HUES48 (cell line): Measurements from ENCODE around the gene PMPCA.

ENCODE experiments used
- H3K27ac ChIP-seq: one replicate; pipeline ENCODE4 v1.7.0; 2013; ENCODE audit warnings: low read depth, low read length, inconsistent platforms
- H3K27me3 ChIP-seq: 2 replicates; pipeline ENCODE4 v1.6.1; 2013; ENCODE audit warnings: mild to moderate bottlenecking, low read length; ENCODE audit not compliant: control insufficient read depth, insufficient read depth
- H3K36me3 ChIP-seq: 2 replicates; pipeline ENCODE4 v1.6.1; 2013; ENCODE audit warnings: low read length; ENCODE audit not compliant: control insufficient read depth, insufficient read depth
- H3K4me1 ChIP-seq: 2 replicates; pipeline ENCODE4 v1.6.1; 2013; ENCODE audit warnings: mild to moderate bottlenecking, low read length; ENCODE audit not compliant: control insufficient read depth, insufficient read depth
- H3K4me3 ChIP-seq: 2 replicates; pipeline ENCODE4 v1.5.1; 2013; ENCODE audit warnings: mild to moderate bottlenecking, low read depth, low read length
- H3K9ac ChIP-seq: 2 replicates; pipeline ENCODE4 v1.6.1; 2013; ENCODE audit warnings: mild to moderate bottlenecking, low read depth, low read length, moderate library complexity
- H3K9me3 ChIP-seq: 2 replicates; pipeline ENCODE4 v1.6.1; 2013; ENCODE audit warnings: low read length; ENCODE audit not compliant: control insufficient read depth, insufficient read depth

The PMPCA gene

GRCh38 chr9:136441681-136442245 lies 31.3 kb downstream of the PMPCA start:
- no peaks in the 10 kb centered on the region for H3K9me3 ChIP-seq
- no peaks in the 10 kb centered on the region for H3K27me3 ChIP-seq
- H3K36me3 ChIP-seq: peaks cover 62% of the 10 kb centered on the region
- H3K4me3 ChIP-seq: no peak overlapping the region
- no peak overlapping the region for H3K27ac ChIP-seq
- no peak overlapping the region for H3K9ac ChIP-seq
- H3K4me1 ChIP-seq: no peaks in the 10 kb centered on the region

GRCh38 chr9:136442265-136442664 lies 31.8 kb downstream of the PMPCA start:
- no peaks in the 10 kb centered on the region for H3K27me3 ChIP-seq
- no peaks in the 10 kb centered on the region for H3K9me3 ChIP-seq
- peaks cover 67% of the 10 kb centered on the region for H3K36me3 ChIP-seq
- H3K4me1 ChIP-seq: no peaks in the 10 kb centered on the region
- H3K27ac ChIP-seq: no peak overlapping the region
- H3K9ac ChIP-seq: no peak overlapping the region
- H3K4me3 ChIP-seq: no peak overlapping the region

GRCh38 chr9:136443087-136443486 lies 32.6 kb downstream of the PMPCA start:
- Histone ChIP-seq H3K36me3 (peaks cover 75% of the 10 kb centered on the region), H3K9ac (no peak overlapping the region), H3K27me3 (no peaks in the 10 kb centered on the region), H3K4me3 (no peak overlapping the region), H3K4me1 (no peaks in the 10 kb centered on the region), H3K9me3 (no peaks in the 10 kb centered on the region), H3K27ac (no peak overlapping the region)

GRCh38 chr9:136443687-136444086 lies 33.2 kb downstream of the PMPCA start:
- Histone ChIP-seq H3K36me3 (peaks cover 81% of the 10 kb centered on the region), H3K9me3 (no peaks in the 10 kb centered on the region), H3K27ac (no peak overlapping the region), H3K27me3 (no peaks in the 10 kb centered on the region), H3K4me3 (no peak overlapping the region), H3K9ac (no peak overlapping the region), H3K4me1 (no peaks in the 10 kb centered on the region)

GRCh38 chr9:136444102-136444501 lies 33.6 kb downstream of the PMPCA start:
- Histone ChIP-seq H3K9ac (no peak overlapping the region), H3K36me3 (peaks cover 85% of the 10 kb centered on the region), H3K4me1 (no peaks in the 10 kb centered on the region), H3K4me3 (no peak overlapping the region), H3K27ac (no peak overlapping the region), H3K27me3 (no peaks in the 10 kb centered on the region), H3K9me3 (no peaks in the 10 kb centered on the region)

GRCh38 chr9:136445799-136446198 lies 35.3 kb downstream of the PMPCA start:
- Histone ChIP-seq H3K9ac (no peak overlapping the region), H3K27ac (no peak overlapping the region), H3K4me3 (no peak overlapping the region), H3K36me3 (peaks cover 99% of the 10 kb centered on the region), H3K27me3 (no peaks in the 10 kb centered on the region), H3K4me1 (no peaks in the 10 kb centered on the region), H3K9me3 (no peaks in the 10 kb centered on the region)

GRCh38 chr9:136447173-136447778 lies 36.8 kb downstream of the PMPCA start:
- Histone ChIP-seq H3K27me3 (no peaks in the 10 kb centered on the region), H3K27ac (no peak overlapping the region), H3K36me3 (peaks cover 96% of the 10 kb centered on the region), H3K9me3 (no peaks in the 10 kb centered on the region), H3K4me1 (no peaks in the 10 kb centered on the region), H3K9ac (no peak overlapping the region), H3K4me3 (no peak overlapping the region)

GRCh38 chr9:136448655-136449054 lies 38.2 kb downstream of the PMPCA start:
- H3K4me1 ChIP-seq: no peaks in the 10 kb centered on the region
- peaks cover 90% of the 10 kb centered on the region for H3K36me3 ChIP-seq
- H3K27me3 ChIP-seq: no peaks in the 10 kb centered on the region
- H3K9ac ChIP-seq: no peak overlapping the region
- no peak overlapping the region for H3K27ac ChIP-seq
- H3K4me3 ChIP-seq: no peak overlapping the region
- H3K9me3 ChIP-seq: no peaks in the 10 kb centered on the region

- Histone ChIP-seq H3K9ac (no peak overlapping the region), H3K36me3 (peaks cover 91% of the 10 kb centered on the region)
These were observed 40.9 kb downstream of the PMPCA start for GRCh38 chr9:136451221-136451877.

GRCh38 chr9:136453326-136453725 lies 42.9 kb downstream of the PMPCA start:
- Histone ChIP-seq H3K4me1 (no peaks in the 10 kb centered on the region), H3K9ac (no peak overlapping the region), H3K9me3 (no peaks in the 10 kb centered on the region), H3K27ac (no peak overlapping the region), H3K4me3 (no peak overlapping the region), H3K36me3 (peaks cover 89% of the 10 kb centered on the region), H3K27me3 (no peaks in the 10 kb centered on the region)

More at GRCh38 chr9:136451221-136451877, 40.9 kb downstream of the PMPCA start:
- no peaks in the 10 kb centered on the region for H3K4me1 ChIP-seq
- H3K27ac ChIP-seq: no peak overlapping the region
- no peaks in the 10 kb centered on the region for H3K27me3 ChIP-seq
- H3K9me3 ChIP-seq: no peaks in the 10 kb centered on the region
- H3K4me3 ChIP-seq: no peak overlapping the region

- Histone ChIP-seq H3K27me3 (no peaks in the 10 kb centered on the region), H3K9ac (no peak overlapping the region), H3K36me3 (peaks cover 89% of the 10 kb centered on the region), H3K4me1 (no peaks in the 10 kb centered on the region), H3K4me3 (no peak overlapping the region), H3K9me3 (no peaks in the 10 kb centered on the region), H3K27ac (no peak overlapping the region)
These were observed 43.8 kb downstream of the PMPCA start for GRCh38 chr9:136454026-136454796.
